PC-3 (cell line): Measurements from ENCODE around the gene TBC1D2. TPM values are rescaled to one million over a fixed set of nuclear protein-coding genes. Genes with fewer than 3 reads are reported as not detected.

Experiments
- ATAC-seq: fragments of 200-7000 bp; cut with Tn5 transposase; 2 replicates; pipeline ENCODE4 v1.9.1; 2020; ENCODE audit warnings: mild to moderate bottlenecking, moderate library complexity
- BruUV-seq: library from RNA; stranded (reverse); fragments of 400-500 nt; replicated peaks from 2 replicates; lab custom pipeline; 2021; lab: Mats Ljungman, UMichigan
- CTCF ChIA-PET: fragments of 300-600 bp; sonication (Branson Sonifier 250); formaldehyde crosslinking; loops from one replicate; lab custom pipeline; 2022; ENCODE audit warnings: antibody characterized with exemption; lab: Charles Lee
- POLR2A ChIA-PET: fragments of 300-600 bp; sonication (Branson Sonifier 250); formaldehyde crosslinking; loops from one replicate; lab custom pipeline; 2022; ENCODE audit warnings: antibody characterized with exemption; ENCODE audit not compliant: unreplicated experiment; lab: Charles Lee
- DNase-seq: peaks from one replicate; pipeline ENCODE4 v3.0.0-alpha.2; 2015
- H2AFZ ChIP-seq: fragments of 300-600 bp; sonication (generic); 2 replicates; pipeline ENCODE4 v1.6.0; 2016; ENCODE audit warnings: antibody characterized with exemption, low read length
- H3F3A ChIP-seq: fragments of 300-600 bp; sonication (generic); one replicate; pipeline ENCODE4 v1.6.0; 2017; ENCODE audit warnings: antibody characterized with exemption, low read length, control low read depth, mild to moderate bottlenecking; ENCODE audit not compliant: unreplicated experiment
- H3K27ac ChIP-seq: fragments of 300-600 bp; sonication (generic); 2 replicates; pipeline ENCODE4 v1.5.1; 2016; ENCODE audit warnings: mild to moderate bottlenecking, low read length
- H3K27me3 ChIP-seq: fragments of 300-600 bp; sonication (generic); 2 replicates; pipeline ENCODE4 v1.6.1; 2016; ENCODE audit warnings: low read length, mixed read lengths
- H3K36me3 ChIP-seq: fragments of 300-600 bp; sonication (generic); 2 replicates; pipeline ENCODE4 v1.6.1; 2016; ENCODE audit warnings: low read depth, mixed run types, low read length, mixed read lengths
- H3K4me1 ChIP-seq: fragments of 300-600 bp; sonication (generic); 2 replicates; pipeline ENCODE4 v1.5.1; 2016; ENCODE audit warnings: low read length; ENCODE audit not compliant: insufficient read depth
- H3K4me2 ChIP-seq: fragments of 300-600 bp; sonication (generic); 2 replicates; pipeline ENCODE4 v1.6.0; 2016; ENCODE audit warnings: low read length
- H3K4me3 ChIP-seq: fragments of 300-600 bp; sonication (generic); 2 replicates; pipeline ENCODE4 v1.5.1; 2016; ENCODE audit warnings: mild to moderate bottlenecking, low read length, mixed read lengths
- H3K79me2 ChIP-seq: fragments of 300-600 bp; sonication (generic); 2 replicates; pipeline ENCODE4 v1.6.1; 2017; ENCODE audit warnings: low read length, mixed read lengths
- H3K9ac ChIP-seq: fragments of 300-600 bp; sonication (generic); 2 replicates; pipeline ENCODE4 v1.6.0; 2016; ENCODE audit warnings: mild to moderate bottlenecking, low read length
- H3K9me2 ChIP-seq: fragments of 300-600 bp; sonication (generic); replicated peaks from 2 replicates; pipeline ENCODE4 v1.6.1; 2016; ENCODE audit warnings: mixed run types, low read length, mixed read lengths
- H3K9me3 ChIP-seq: fragments of 300-600 bp; sonication (generic); 2 replicates; pipeline ENCODE4 v1.6.1; 2016; ENCODE audit warnings: low read length, mixed read lengths
- H4K20me1 ChIP-seq: fragments of 300-600 bp; sonication (generic); 2 replicates; pipeline ENCODE4 v1.6.1; 2016; ENCODE audit warnings: low read length, mixed read lengths
- CTCF ChIP-seq: fragments of 300-600 bp; sonication (generic); conservative IDR thresholded peaks from 2 replicates; pipeline ENCODE4 v1.5.1; 2017; ENCODE audit warnings: antibody characterized with exemption, low read depth, mild to moderate bottlenecking, low read length
- EZH2 ChIP-seq: fragments of 300-600 bp; sonication (generic); IDR thresholded peaks from one replicate; pipeline ENCODE4 v1.6.1; 2017; ENCODE audit warnings: antibody characterized with exemption, mild to moderate bottlenecking, low read length; ENCODE audit not compliant: unreplicated experiment
- EZH2phosphoT487 ChIP-seq: fragments of 300-600 bp; sonication (generic); IDR thresholded peaks from 2 replicates; pipeline ENCODE4 v1.6.1; 2018; ENCODE audit warnings: mild to moderate bottlenecking, antibody characterized with exemption, low read length, borderline replicate concordance
- intact Hi-C: fragments of 100-400 bp; cut with micrococcal nuclease; formaldehyde crosslinking; loops from 2 replicates; pipeline ENCODE4 v1.9.0; 2023
- total RNA-seq: library from RNA; depleted of rRNA; stranded (reverse); fragments of >200 nt; gene quantifications from 2 replicates; pipeline ENCODE4 v1.2.3, GENCODE V29; 2014

Gene TBC1D2
- total RNA-seq, 1 experiment from 2014 or later = 7.4 TPM

DNA sequence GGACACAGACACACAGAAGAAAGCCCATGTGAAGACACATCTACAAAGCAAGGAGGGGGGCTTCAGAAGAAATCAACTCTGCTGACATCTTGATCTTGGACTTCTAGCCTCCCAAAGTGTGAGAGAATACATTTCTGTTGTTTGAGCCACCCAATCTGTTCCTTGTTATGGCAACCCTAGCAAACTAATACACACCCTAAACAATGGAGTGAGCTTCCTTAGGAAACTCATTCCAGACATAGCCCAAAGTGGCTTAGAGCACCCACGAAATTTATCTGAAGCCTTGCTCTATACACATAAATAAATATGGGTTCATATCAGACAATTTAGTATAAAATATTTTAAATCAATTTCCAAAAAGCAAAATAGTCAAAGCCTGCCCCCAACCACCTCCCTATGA is 7.6 kb upstream of the TBC1D2 start:
- BruUV-seq = no TSS peak
- H4K20me1 ChIP-seq = no peaks in the 10 kb centered on the region

DNA sequence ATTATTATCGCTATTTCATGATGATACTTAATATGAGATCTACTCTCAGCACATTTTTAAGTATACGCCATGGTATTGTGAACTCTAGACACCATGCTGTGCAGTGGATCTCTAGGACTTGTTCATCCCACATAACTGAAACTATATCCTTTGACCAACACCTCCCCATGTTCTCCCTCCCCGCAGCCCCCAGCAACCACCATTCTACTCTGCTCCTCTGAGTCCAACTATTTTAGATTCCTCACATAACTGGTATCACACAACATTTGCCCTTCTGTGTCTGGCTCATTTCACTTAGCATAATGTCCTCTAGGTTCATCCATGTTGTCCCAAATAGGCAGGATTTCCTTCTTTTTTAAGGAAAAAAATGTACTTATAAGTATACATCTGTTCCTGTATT is 6.6 kb upstream of the TBC1D2 start:
- no peak overlapping the region for H3K4me2 ChIP-seq
- CTCF ChIA-PET = interaction anchor here (0.5 kb wide), 1 partner anchor 26 kb away, joined by 3 read pairs; no protein-coding TSS in a partner anchor
- no peaks in the 10 kb centered on the region for H4K20me1 ChIP-seq
- no peaks in the 10 kb centered on the region for H3K9me3 ChIP-seq
- H2AFZ ChIP-seq = no peak overlapping the region
- POLR2A ChIA-PET = no interaction called here
- intact Hi-C loops = loop anchor here (2.0 to 5.0 kb wide), 3 partner anchors 70 to 187 kb away; partner anchors contain the start of genes CORO2A and TRIM14
- no peaks in the 10 kb centered on the region for H3K9me2 ChIP-seq
- H3K9ac ChIP-seq = no peak overlapping the region
- H3F3A ChIP-seq = no peaks in the 10 kb centered on the region
- H3K27ac ChIP-seq = no peak overlapping the region
- ATAC-seq (no peak), DNase-seq (no peak)
- no TSS peak for BruUV-seq
- no peak overlapping the region for H3K4me3 ChIP-seq
- H3K36me3 ChIP-seq = no peaks in the 10 kb centered on the region
- H3K4me1 ChIP-seq = peaks cover 1% of the 10 kb centered on the region; the same call in 1 of the 2 replicates
- H3K79me2 ChIP-seq = no peaks in the 10 kb centered on the region
- no peak for TF ChIP-seq EZH2
- no peak for TF ChIP-seq CTCF
- TF ChIP-seq EZH2phosphoT487 = no peak
- H3K27me3 ChIP-seq = no peaks in the 10 kb centered on the region

More for the DNA sequence above, 7.6 kb upstream of the TBC1D2 start:
- POLR2A ChIA-PET = no interaction called here
- H3K4me2 ChIP-seq = no peak overlapping the region
- no peak overlapping the region for H3K9ac ChIP-seq
- no peaks in the 10 kb centered on the region for H3K36me3 ChIP-seq
- no peak overlapping the region for H2AFZ ChIP-seq
- DNase-seq (no peak), ATAC-seq (no peak)
- H3K27ac ChIP-seq = no peak overlapping the region
- H3F3A ChIP-seq = no peaks in the 10 kb centered on the region
- no peaks in the 10 kb centered on the region for H3K79me2 ChIP-seq
- intact Hi-C loops = loop anchor here (1.0 to 5.0 kb wide), 5 partner anchors 58 to 340 kb away; partner anchors contain the start of genes CORO2A and TRIM14
- no peaks in the 10 kb centered on the region for H3K27me3 ChIP-seq
- CTCF ChIA-PET = interaction anchor here (1.0 kb wide), 1 partner anchor 58 kb away, joined by 5 read pairs; no protein-coding TSS in a partner anchor
- H3K4me3 ChIP-seq = no peak overlapping the region
- no peaks in the 10 kb centered on the region for H3K9me3 ChIP-seq
- TF ChIP-seq EZH2phosphoT487 = no peak
- TF ChIP-seq EZH2 = no peak
- no peak for TF ChIP-seq CTCF
- no peaks in the 10 kb centered on the region for H3K9me2 ChIP-seq
- no peaks in the 10 kb centered on the region for H3K4me1 ChIP-seq

- Histone ChIP-seq H3K9me3 (no peaks in the 10 kb centered on the region), H3K4me1 (peaks cover 7% of the 10 kb centered on the region; the same call in 1 of the 2 replicates), H3K27ac (no peak overlapping the region), H3K4me2 (no peak overlapping the region), H2AFZ (no peak overlapping the region), H3K9ac (no peak overlapping the region), H3K79me2 (no peaks in the 10 kb centered on the region), H3F3A (no peaks in the 10 kb centered on the region), H3K36me3 (no peaks in the 10 kb centered on the region), H3K4me3 (no peak overlapping the region), H3K27me3 (no peaks in the 10 kb centered on the region), H4K20me1 (no peaks in the 10 kb centered on the region), H3K9me2 (no peaks in the 10 kb centered on the region)
- ChIA-PET POLR2A (no interaction called here), CTCF (no interaction called here)
- no TSS peak for BruUV-seq
- intact Hi-C loops = loop anchor here (5.0 kb wide), 1 partner anchor 68 kb away; the partner anchor contains the start of gene CORO2A
- DNase-seq (no peak), ATAC-seq (no peak)
- TF ChIP-seq CTCF (no peak), EZH2phosphoT487 (no peak), EZH2 (no peak)
Measured at GRCh38 chr9:98260635-98261034, 5.2 kb upstream of the TBC1D2 start.
